MCF 10A (cell line): ENCODE measurements around the gene SLC24A3. TPM values are rescaled to one million over a fixed set of nuclear protein-coding genes. Genes with fewer than 3 reads are reported as not detected.

Experiments used
- BruUV-seq: library from RNA; stranded (reverse); fragments of 400-500 nt; replicated peaks from 2 replicates; lab custom pipeline; 2021; lab: Mats Ljungman, UMichigan
- CTCF ChIA-PET: fragments of 300-600 bp; sonication (Branson Sonifier 250); formaldehyde crosslinking; extraction: SDS; loops from one replicate; lab custom pipeline; 2021; ENCODE audit warnings: antibody characterized with exemption, inconsistent platforms; lab: Yijun Ruan, JAX
- POLR2A ChIA-PET: fragments of 300-600, 350-650 bp; sonication (Branson Sonifier 250); formaldehyde crosslinking; extraction: SDS; loops from one replicate; lab custom pipeline; 2020; ENCODE audit warnings: antibody characterized with exemption, inconsistent platforms; lab: Yijun Ruan, JAX
- DNase-seq: peaks from one replicate; pipeline ENCODE4 v3.0.0-alpha.2; 2018; ENCODE audit not compliant: unreplicated experiment
- H3K27ac Mint-ChIP-seq: one replicate; pipeline ENCODE4 v1.8.0; 2022; ENCODE audit warnings: mild to moderate bottlenecking, low read depth, mixed read lengths; ENCODE audit not compliant: unreplicated experiment
- H3K27me3 Mint-ChIP-seq: one replicate; pipeline ENCODE4 v1.8.0; 2022; ENCODE audit warnings: mixed read lengths; ENCODE audit not compliant: insufficient read depth, unreplicated experiment
- H3K36me3 Mint-ChIP-seq: one replicate; pipeline ENCODE4 v1.8.0; 2022; ENCODE audit warnings: mild to moderate bottlenecking, moderate library complexity, mixed read lengths; ENCODE audit not compliant: insufficient read depth, unreplicated experiment
- H3K4me1 Mint-ChIP-seq: one replicate; pipeline ENCODE4 v1.8.0; 2022; ENCODE audit warnings: mixed read lengths; ENCODE audit not compliant: insufficient read depth, unreplicated experiment
- H3K4me3 Mint-ChIP-seq: one replicate; pipeline ENCODE4 v1.8.0; 2022; ENCODE audit warnings: mild to moderate bottlenecking, moderate library complexity, mixed read lengths; ENCODE audit not compliant: unreplicated experiment
- H3K9me3 Mint-ChIP-seq: one replicate; pipeline ENCODE4 v1.8.0; 2022; ENCODE audit warnings: mixed read lengths; ENCODE audit not compliant: unreplicated experiment
- CTCF ChIP-seq: fragments of 200-600 bp; IDR thresholded peaks from one replicate; pipeline ENCODE4 v1.8.0; 2022; ENCODE audit warnings: antibody characterized with exemption, mild to moderate bottlenecking; ENCODE audit not compliant: unreplicated experiment
- intact Hi-C: fragments of 100-400 bp; cut with micrococcal nuclease; formaldehyde crosslinking; loops from 2 replicates; pipeline ENCODE4 v1.14.1; 2022
- total RNA-seq: library from RNA; stranded (reverse); gene quantifications from 2 replicates; pipeline ENCODE4 v1.2.3, GENCODE V29; 2022

SLC24A3 gene
- total RNA-seq, 1 experiment from 2014 or later = not detected

GRCh38 chr20:19756761-19757486, 544.5 kb downstream of the SLC24A3 start:
- CTCF ChIA-PET = interaction anchor here (1.0 to 1.8 kb wide), 6 partner anchors 12 to 221 kb away, joined by 3 to 9 read pairs (median 7); no protein-coding TSS in a partner anchor
- intact Hi-C loops = loop anchor here (1.0 kb wide), 2 partner anchors 65 to 69 kb away; no protein-coding TSS in a partner anchor
- POLR2A ChIA-PET = interaction anchor here (0.5 to 5.8 kb wide), 18 partner anchors 8 to 260 kb away, joined by 3 to 81 read pairs (median 4); partner anchors contain the start of gene NAA20

GRCh38 chr20:19757487-19758132, 545.2 kb downstream of the SLC24A3 start:
- peaks cover 35% of the 10 kb centered on the region for H3K4me1 Mint-ChIP-seq
- CTCF ChIA-PET = interaction anchor here (0.6 to 1.8 kb wide), 10 partner anchors 13 to 220 kb away, joined by 3 to 9 read pairs (median 6); no protein-coding TSS in a partner anchor
- H3K27me3 Mint-ChIP-seq = no peaks in the 10 kb centered on the region
- peak overlapping the region; percentile 81 for H3K4me3 Mint-ChIP-seq
- H3K36me3 Mint-ChIP-seq = peaks cover 12% of the 10 kb centered on the region
- peak overlapping the region; percentile 70 for H3K27ac Mint-ChIP-seq
- DNase-seq = peak; percentile 68
- intact Hi-C loops = loop anchor here (1.0 kb wide), 2 partner anchors 65 to 69 kb away; no protein-coding TSS in a partner anchor
- H3K9me3 Mint-ChIP-seq = no peaks in the 10 kb centered on the region
- TF ChIP-seq CTCF = no peak
- POLR2A ChIA-PET = interaction anchor here (0.5 to 5.8 kb wide), 24 partner anchors 8 to 1190 kb away, joined by 3 to 81 read pairs (median 4); partner anchors contain the start of gene NAA20
- BruUV-seq = no TSS peak

More at GRCh38 chr20:19756761-19757486, 544.5 kb downstream of the SLC24A3 start:
- no peak for DNase-seq
- peaks cover 6% of the 10 kb centered on the region for H3K36me3 Mint-ChIP-seq
- H3K27ac Mint-ChIP-seq = peak overlapping the region; percentile 70
- H3K4me3 Mint-ChIP-seq = peak overlapping the region; percentile 81
- BruUV-seq = no TSS peak
- TF ChIP-seq CTCF = no peak
- H3K4me1 Mint-ChIP-seq = peaks cover 37% of the 10 kb centered on the region
- H3K27me3 Mint-ChIP-seq = no peaks in the 10 kb centered on the region
- no peaks in the 10 kb centered on the region for H3K9me3 Mint-ChIP-seq

DNA sequence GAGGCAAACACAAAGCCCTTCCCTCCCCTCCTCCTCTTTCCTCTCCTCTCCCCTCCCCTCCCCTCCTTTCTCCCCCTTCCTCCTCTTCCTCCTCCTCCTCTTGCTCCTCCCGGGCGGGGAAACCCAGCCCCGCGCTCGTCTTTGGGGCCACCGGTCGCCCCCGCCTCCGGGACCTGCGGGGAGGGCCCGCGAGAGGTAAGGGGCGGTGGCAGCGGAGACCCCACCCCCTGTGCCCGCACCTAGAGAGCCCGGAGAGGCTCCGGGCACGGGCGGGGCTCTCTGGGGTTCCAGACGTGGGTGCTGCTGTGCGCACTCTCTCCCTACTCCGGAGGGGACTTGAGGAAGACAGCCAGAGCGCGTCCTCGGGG, 545.7 kb downstream of the SLC24A3 start, which contains the start of gene RIN2:
TSS of gene RIN2 (plus strand) at position 126 of the 368 bp plus-strand sequence. CDS start 131,344 bp downstream, outside the sequence.
- POLR2A ChIA-PET = interaction anchor here (0.6 to 5.8 kb wide), 22 partner anchors 9 to 1190 kb away, joined by 3 to 81 read pairs (median 4); partner anchors contain the start of gene NAA20
- Mint-ChIP-seq H3K9me3 (no peaks in the 10 kb centered on the region), H3K36me3 (peaks cover 12% of the 10 kb centered on the region), H3K27ac (peak within 1 kb of the TSS; percentile 70), H3K27me3 (no peaks in the 10 kb centered on the region), H3K4me1 (peaks cover 32% of the 10 kb centered on the region), H3K4me3 (peak within 1 kb of the TSS; percentile 81)
- peak; percentile 82 for DNase-seq
- intact Hi-C loops = no loop called here
- no peak for TF ChIP-seq CTCF
- BruUV-seq = no TSS peak
- CTCF ChIA-PET = interaction anchor here (0.6 to 1.8 kb wide), 8 partner anchors 21 to 157 kb away, joined by 4 to 7 read pairs (median 6); no protein-coding TSS in a partner anchor
